ENCODE results near the gene IMMT.
"Not testable (repeated sequence)": the region's sequence is repeated elsewhere in the genome, so short reads cannot be mapped to it uniquely, and the experiment has no call there.

Gene IMMT

GRCh38 chr2:86195055-86195807 lies at the start of gene IMMT:
TSS of gene IMMT (minus strand) at chr2:86195462. CDS start at chr2:86195382, 80 bp downstream.
- DNase-seq: peak; percentile 86 to 88

GRCh38 chr2:86244781-86245180 lies 49.5 kb upstream of the IMMT start:
- not testable (repeated sequence) for DNase-seq

- DNase-seq: no peak
These were observed 48.9 kb upstream of the IMMT start for GRCh38 chr2:86243950-86244733.

- no peak for DNase-seq
These were observed 48.0 kb upstream of the IMMT start for GRCh38 chr2:86243272-86243671.

- DNase-seq: no peak
These were observed 46.3 kb upstream of the IMMT start for GRCh38 chr2:86241611-86242010.

- no peak for DNase-seq
These were observed 45.0 kb upstream of the IMMT start for GRCh38 chr2:86240251-86240650.

GRCh38 chr2:86239745-86240144 lies 44.5 kb upstream of the IMMT start:
- no peak for DNase-seq

- DNase-seq: no peak
These were observed 44.1 kb upstream of the IMMT start for GRCh38 chr2:86239326-86239725.

- peak; percentile 28 to 35 for DNase-seq
These were observed 43.1 kb upstream of the IMMT start for GRCh38 chr2:86238354-86238753.

GRCh38 chr2:86237172-86237571 lies 41.9 kb upstream of the IMMT start:
- no peak for DNase-seq

- no peak for DNase-seq
These were observed 40.1 kb upstream of the IMMT start for GRCh38 chr2:86235196-86235980.

GRCh38 chr2:86234563-86235131 lies 39.4 kb upstream of the IMMT start:
- DNase-seq: no peak

GRCh38 chr2:86233436-86233835 lies 38.2 kb upstream of the IMMT start:
- no peak for DNase-seq

GRCh38 chr2:86232910-86233309 lies 37.6 kb upstream of the IMMT start:
- DNase-seq: no peak

- no peak for DNase-seq
These were observed 37.1 kb upstream of the IMMT start for GRCh38 chr2:86232373-86232784.

GRCh38 chr2:86231680-86232372 lies 36.6 kb upstream of the IMMT start:
- DNase-seq: no peak

- no peak for DNase-seq
These were observed 35.7 kb upstream of the IMMT start for GRCh38 chr2:86230961-86231360.

GRCh38 chr2:86229221-86229620 lies 34.0 kb upstream of the IMMT start:
- no peak for DNase-seq

GRCh38 chr2:86228574-86228973 lies 33.3 kb upstream of the IMMT start:
- not testable (repeated sequence) for DNase-seq

- DNase-seq: no peak
These were observed 32.4 kb upstream of the IMMT start for GRCh38 chr2:86227685-86228084.

- DNase-seq: no peak
These were observed 31.6 kb upstream of the IMMT start for GRCh38 chr2:86226636-86227520.
